Measurements from ENCODE around the gene KCNH8.

The KCNH8 gene

DNA sequence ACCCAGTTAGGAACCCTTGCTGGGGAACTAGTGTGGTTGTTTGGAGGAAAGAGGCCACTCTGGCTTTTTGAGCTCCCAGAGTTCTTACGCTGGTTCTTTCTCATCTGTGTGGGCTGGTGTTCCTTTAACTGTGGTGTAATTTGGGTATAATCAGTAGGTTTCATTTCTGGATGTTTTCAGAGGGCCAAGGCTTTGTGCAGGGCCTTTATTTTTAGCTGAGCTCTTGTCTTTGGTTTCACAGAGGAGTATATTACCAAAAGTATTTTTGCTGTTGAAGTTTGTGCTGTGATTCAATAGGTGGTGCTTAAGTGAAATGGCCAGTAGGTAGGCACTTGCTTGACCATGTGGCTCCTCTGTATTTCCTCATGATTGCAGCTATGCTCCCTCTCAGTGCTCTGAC lies 357.9 kb downstream of the KCNH8 start:
- no peak for DNase-seq

DNA sequence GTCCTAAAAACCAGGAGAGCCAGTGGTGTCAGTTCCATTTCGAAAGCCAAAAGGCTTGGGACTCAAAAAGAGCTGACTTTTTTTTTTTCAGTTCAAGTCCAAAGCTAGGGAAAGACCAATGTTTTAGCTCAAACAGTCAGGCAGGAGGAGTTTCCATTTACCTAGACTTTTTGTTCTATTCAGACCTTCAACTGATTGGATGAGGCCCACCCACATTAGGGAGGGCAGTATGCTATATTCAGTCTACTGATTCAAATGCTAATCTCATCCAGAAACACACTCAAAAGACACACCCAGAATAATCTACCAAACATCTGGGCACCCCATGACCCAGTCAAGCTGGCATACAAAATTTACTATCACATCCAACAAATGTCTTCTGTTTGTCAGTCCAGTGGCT lies 374.0 kb downstream of the KCNH8 start:
- DNase-seq = no peak

DNA sequence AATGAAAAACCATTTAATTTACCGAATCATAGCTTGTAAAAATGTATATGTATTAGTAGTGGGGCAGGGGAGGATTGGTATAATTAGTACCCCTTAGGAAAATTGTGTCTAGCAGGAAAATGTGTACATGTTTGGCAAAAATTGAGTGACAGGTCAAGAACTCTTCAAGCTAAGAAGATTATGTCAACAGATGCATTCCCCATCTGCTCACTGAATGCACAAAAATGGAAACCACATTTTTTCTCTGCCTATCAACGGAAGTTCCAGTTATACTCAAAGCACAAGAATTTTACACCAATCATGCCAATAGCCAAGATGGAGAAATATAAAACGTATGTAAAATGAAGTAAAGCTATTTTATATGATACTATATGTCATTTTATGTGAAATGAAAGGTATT lies 377.8 kb downstream of the KCNH8 start:
- DNase-seq = no peak

DNA sequence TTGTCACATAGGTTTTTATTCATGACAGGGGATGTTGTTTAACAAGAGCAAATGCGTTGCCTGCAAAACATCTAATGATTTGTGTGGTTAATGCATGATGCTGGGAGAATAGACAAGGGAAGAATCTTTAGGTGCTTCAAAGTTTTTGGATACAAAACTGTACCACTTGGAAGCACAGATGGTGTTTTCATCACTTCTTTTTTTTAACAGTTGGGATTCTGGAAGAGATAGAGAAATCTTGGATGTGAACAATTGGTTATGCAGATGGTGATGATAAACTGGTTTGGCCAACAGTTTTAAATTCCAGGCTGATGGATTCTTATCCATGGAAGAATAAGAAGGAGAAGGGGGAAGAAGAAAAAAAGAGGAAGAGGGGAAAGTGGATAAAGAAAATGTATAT lies 379.4 kb downstream of the KCNH8 start:
- DNase-seq = no peak

DNA sequence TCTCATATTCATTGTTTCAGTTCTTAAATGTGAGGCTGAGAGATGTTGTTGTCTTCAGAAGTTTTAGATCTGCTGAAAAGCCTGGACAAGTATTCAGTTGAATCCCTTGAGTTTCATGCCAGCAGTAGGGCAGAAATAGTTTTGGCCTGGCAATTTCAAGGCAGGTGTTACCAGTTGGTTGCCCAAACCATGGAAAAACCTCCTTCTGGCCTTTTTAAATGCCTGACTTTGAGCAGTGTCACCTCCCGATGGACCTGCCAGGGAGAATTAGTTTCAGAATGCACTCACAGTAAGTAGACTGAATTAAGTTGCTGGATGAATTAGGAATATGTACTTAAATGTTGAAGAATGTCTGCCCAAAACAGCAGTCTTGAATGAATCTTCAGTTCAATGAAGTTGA lies 383.1 kb downstream of the KCNH8 start:
- DNase-seq = no peak

DNA sequence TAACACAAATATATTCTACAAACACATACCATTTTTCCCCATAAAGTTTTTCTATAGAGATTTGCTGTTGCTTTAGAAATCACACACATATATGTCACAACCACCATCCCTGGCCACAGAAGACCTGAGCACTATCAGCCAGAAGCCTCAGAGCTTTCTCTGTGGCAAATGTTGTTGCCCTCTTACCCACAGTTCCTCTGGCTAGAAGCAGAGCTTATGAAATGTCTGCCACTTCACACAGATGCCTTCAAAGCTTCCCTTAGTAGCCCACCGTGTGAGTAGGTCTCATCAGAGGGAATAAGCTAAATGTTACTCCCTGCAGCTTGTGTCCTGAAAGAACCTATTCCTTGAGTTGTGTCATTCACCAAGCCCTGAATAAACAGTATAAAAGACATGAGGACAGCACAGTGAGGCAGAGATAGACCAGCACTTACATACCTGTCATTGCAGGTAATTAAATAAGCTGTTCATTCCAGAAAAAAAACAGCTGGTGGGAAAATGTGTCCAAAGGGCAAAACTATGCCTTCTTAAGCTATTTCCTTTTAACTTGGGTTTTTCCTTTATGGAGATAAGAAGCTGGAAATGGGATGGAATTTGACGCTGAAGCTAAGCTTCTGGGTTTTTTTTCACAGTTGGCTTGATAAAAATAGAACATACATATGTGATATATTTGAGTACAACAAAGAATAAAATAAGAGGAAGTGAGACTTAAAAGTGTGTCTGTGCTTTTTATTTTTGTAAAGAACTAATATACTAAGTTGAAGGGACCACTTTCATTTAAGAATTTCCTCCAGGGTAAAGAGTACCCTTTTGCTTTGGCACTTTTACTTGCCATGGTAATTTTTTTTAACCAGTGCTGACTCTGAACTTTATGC lies 391.4 kb downstream of the KCNH8 start:
- no peak for DNase-seq

DNA sequence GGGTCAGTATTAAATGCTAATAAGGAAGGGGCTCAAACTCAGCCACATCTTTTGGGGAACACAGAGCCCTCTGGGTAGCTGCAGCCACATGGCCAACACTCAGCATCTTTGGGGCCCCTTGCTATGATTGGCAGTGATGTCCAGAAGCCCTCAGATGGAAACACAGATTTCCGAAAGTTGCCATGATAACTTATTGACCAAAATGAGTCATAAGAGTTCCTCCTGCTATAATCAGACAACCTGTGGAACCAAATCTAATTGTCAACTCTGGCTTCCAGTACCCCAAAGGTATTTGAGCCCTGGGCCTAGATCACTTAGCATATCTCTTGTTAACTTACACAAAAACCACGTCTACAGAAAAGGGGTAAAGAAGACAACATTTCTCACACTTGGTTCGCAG lies 392.2 kb downstream of the KCNH8 start:
- DNase-seq = no peak

DNA sequence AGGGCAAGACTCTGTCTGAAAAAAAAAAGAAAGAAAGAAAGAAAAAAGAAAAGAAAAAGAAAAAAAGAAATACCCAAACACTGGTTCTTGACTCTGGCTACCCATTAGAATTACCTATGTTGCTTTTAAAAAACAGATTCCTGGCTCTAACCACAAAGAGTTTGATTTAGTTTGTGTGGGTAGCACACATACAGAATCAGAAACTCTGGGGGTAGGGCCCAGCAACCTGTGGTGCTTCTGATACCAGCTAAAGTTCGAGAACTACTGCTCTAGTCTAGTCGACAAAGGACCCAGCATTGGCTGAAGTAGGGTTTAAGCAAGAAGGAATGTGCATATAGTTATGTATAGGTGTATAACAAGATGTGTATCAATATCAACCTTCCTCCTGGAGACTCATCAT lies 393.0 kb downstream of the KCNH8 start:
- DNase-seq = no peak

DNA sequence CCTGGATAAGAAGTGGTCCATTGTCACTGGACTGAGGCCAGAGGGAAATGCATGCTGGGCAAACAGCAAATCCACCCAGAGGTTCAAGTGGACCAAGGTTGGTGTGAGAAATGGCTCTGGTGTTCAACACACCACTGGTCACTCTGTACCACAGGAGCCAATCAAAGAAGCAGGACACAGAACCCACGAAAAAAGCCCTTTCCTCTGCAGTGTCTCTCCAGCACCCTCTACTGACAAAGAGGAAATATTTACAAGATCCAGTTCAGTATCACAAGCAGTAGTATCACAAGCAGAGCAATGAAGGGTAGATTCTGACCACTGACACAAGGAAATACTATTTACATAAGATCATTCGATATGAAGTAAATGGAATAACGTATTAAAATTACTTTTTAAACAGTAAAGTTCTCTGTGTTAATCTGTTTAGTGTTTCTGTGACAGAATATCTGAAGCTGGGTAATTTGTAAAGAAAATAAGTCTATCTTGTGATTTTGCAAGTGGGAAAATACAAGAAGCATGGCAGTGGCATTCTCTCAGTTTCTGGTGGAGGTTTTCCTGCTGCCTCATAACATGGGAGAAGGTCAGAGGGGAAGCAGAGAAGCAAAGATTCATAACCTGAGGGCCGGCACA lies 395.0 kb downstream of the KCNH8 start:
- DNase-seq = peak; percentile 57

DNA sequence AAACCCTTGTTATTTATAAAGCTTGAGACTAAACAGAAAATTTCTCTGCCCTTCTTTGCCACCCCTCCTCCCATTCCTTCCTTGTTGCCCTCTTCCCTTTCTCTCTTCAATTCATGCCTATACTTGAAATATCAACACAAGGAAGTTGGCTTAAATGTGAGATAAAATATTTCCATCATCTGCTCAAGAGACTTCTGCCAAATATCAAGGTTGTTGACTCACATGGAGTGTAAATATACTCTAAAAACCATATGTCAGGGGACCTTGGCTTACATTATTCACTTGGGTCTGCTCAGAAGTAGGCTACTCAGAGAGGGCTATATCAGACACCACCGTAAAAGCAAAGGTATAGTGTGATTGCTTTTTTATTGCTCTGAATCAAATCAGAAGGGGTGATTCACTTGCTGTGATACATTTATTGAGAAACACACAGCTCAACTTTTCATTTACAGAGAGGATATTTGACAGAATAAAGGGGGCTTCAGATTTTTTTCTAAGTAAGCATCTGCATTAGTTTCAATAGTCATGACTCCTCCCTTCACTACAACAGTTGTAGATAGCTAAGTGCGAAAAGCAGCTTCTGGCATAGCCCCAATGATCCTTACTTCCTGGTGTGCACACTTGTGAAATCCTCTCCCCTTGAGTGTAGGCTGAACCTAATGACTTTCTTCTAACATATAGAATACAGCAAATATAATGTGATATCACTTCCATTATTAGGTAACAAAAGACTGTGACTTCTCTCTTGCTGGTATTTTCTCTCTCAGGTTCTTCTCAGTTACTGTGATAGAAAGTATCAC lies 399.6 kb downstream of the KCNH8 start:
- no peak for DNase-seq

DNA sequence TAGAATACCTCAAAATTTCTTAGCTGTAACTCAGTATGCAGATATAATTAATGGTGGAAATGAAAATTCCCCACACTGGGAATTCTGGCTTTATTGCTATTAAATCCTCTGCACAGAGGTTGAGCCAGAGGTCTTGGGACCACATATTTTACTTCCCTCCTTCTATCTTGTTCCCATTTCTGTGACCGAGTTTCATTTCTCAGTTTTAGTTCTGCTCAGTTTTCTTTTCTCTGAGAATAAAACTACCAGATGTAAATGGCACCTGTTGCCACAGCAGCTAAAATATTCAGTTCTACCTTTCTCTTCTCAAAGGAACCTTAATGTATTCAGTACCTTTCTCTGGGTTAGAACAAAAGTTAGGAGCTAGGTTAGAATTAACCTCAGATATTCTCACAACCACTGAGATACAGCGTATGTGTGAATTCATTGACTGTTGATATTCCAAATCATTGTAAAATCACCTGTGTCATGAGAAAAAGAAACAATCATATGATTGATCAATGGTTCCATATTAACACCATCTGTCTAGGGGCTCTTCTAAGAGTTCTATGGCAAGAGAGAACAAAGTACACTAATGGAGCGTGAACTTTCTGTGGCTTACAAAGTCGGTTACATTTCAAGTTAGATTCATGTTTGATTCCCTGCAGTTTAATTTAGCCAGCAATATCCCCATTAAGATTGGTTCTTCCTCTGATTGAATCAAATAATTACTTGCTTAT lies 411.6 kb downstream of the KCNH8 start:
- no peak for DNase-seq

DNA sequence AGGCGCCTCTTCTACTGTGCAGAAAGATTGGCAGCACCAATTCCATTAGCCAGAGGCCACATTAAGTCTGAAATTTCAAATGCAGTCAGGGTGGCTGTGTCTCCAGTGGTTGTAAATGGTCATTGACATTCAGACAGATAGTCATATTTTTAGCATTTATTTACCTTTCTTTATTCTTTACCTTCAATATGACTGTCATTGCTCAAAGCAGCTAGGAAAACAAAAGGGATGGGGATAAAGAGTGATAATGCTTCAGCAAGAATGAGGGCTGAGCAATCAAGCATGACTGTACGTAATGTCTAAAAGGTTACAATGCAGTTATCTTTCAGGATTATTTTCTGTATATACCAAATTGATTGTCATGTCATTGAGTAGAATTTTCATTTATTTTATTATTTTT lies 425.3 kb downstream of the KCNH8 start:
- no peak for DNase-seq

DNA sequence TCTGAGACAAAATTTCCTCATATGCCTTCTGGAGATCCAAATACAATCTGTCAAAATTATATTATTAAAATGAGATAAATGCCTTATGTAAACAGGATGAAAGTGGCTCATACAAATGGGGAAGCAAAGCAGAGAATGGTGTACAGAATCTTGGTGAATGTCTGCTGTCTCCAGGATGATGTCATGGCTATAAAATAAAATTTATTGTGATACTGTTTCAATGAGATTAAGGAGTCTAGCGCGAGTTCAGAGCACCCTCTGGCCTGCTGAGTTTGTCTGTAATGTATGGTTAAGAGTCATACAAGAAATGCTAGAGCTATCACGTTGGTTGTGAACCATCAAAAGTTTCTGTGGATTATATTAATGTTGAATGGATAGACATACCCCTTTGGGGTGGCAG lies 426.0 kb downstream of the KCNH8 start:
- peak; percentile 9 for DNase-seq

DNA sequence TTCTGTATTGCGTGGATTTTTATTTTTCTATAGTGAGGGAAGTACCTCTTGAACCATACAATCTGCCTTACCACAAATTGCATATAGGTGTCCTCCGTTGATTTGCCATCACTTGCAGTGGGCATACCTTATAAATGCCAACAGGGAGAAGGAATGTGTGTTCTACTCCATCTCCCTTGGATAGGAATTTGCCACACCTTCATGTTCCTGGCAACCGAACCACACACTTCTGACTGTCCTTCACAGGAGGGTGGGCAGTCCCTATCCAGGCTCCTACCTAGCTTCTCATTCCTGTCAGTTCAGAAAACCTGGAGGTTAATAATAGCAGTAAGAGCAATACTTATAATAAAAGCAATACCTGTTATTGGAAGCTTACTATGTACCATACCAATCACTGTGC lies 428.0 kb downstream of the KCNH8 start:
- no peak for DNase-seq
